GM21825 (cell line): ENCODE data around the gene NUCKS1.

ENCODE experiments used
- ATAC-seq: cut with Tn5 transposase; IDR thresholded peaks from one replicate; pipeline ENCODE4 v1.9.1; 2021; ENCODE audit warnings: mild to moderate bottlenecking, moderate library complexity; ENCODE audit not compliant: unreplicated experiment

Gene NUCKS1

DNA sequence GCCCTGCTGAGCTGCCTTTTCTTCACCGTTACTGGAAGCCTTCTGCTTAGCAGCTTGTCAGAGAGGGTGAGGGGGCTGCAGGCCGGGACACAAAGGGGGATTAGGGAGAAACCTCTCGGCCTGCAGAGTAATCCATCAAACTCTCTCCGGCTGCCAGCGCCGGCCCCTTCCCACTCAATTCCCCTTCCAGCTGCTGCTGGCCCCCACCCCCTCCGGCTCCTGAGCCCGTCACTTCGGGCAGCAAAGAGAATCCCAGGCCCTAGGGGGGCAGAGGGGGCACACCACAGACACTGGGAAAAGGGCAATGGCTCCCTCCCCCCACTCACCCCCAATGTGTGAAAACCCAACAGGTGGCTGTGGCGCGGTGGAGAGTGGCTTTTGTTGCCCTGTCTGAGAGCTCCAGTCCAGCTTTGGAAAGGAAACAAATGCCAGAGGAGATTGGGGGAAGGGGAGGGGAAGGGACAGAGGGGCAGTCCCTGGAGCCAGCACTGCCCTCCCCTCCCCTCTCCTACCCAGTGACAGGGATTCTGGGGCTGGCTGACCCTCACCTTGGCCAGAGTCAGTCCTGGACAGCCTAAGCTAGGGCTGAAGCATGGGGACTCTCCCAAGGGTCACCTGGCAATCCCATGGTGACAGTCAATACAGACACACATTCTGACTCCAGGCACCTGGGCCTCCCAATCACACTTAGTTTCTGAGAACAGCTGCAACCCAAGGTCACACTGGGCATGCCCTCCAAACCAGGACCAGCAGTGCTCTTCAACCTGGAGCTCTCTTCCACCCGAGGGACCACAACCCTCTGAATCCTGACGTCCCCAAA lies 79.2 kb downstream of the NUCKS1 start:
- no peak for ATAC-seq

DNA sequence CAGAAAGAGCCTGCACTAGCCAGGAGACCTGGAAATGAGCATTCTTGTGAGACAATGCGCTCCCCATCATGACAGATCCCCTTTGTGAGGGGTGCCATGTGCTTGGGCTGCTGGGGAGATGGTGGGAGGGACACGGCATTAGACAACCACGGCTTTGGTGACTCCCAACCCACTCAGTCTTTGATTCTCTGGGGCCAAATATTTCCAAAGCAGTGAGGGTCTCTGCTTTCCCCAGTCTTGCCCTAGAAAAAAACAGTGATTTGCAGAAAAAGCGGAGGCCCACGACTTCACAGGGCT lies 79.9 kb downstream of the NUCKS1 start:
- ATAC-seq, result no peak

DNA sequence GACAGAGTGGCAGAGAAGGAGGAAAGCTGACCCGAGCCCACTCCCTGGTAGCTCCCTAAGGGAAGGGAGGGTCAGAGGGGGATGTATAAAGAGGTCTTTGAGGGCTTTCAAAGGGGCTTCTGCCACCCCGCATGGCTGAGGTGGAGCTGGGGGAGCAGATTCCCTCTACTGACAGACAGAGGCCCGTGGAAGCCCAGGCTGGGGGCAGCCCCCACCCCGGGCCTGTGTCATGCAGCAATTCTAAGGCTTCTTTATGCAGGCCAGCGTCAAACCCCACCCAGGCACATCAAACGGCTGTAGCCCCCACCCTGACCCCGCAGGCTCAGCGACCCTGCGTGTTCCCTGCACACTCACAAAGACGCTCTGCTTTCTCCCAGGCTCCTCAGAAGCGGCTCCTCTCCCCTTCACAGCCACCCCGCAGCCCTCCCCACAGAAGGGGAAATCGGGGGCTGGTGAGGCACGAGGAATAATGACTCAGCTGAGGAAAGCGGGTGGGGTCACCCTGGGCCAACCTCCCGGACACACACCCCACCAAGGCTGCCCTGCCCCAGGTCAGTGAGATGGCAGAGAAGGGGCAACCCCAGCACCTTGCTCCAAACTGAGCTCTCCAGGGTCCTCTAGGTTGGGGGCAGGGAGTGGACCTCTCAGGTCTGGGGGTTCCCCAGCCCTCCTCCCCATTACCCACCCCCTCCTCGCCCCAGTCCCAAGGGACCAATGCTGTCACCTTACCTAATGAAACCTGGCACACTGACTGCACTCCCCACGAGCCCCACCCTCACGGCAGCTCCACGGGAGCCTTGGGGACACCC lies 80.4 kb downstream of the NUCKS1 start:
- peak; percentile 36 for ATAC-seq

DNA sequence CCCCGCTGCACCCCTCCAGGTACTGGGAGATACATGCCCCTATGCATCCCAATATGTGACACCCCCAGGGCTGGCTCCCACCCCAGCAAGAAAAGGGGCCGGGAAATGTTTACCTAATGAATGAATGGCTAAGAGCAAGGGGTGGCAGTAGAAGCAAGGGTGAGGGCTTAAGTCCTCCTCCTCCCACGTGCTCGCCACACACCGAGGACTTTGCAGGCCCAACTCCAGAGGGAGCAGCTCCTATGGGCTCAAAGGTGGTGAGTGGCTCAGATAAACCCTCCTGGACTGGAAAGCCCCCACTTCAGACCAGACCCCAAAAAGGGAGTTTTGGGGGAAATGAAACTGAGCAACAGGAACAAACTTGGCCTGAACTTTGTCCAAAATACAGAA lies 81.0 kb downstream of the NUCKS1 start:
- ATAC-seq, result peak; percentile 24

DNA sequence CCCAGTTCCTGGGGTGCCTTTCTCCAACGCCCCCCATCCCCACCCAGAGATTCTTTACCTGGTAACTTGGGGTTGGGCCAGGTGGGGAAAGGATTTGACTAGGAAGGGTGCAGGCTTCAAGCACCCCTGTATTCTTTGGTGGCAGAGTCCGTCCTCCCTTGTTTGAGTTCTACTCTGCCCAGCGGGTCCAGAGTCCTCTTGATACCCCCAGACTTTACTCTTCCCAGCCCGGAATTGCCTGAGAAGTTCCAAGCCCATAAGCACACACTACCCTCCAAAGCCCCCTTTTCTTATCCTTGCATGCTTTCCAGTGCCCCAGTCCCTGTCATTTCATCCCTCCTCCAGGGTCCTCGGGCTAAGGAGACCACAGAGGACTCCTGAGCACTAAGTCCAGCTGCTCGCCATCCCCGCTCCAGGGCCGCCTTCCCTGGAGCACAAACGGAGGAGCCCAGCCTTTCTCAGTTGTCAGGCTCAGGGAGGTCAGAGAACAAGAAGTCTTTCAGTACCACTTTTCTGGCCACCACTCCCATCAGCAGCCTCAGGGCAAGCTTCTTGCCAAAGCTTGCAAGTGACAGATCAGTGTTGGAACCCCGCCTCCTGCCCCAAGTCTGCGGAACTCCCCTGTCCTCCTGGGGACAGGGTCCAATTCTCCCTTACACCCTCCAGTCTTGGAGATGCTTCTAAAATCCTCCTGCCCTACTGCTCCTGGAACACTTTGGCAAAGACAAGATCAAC lies 81.9 kb downstream of the NUCKS1 start:
- no peak for ATAC-seq

DNA sequence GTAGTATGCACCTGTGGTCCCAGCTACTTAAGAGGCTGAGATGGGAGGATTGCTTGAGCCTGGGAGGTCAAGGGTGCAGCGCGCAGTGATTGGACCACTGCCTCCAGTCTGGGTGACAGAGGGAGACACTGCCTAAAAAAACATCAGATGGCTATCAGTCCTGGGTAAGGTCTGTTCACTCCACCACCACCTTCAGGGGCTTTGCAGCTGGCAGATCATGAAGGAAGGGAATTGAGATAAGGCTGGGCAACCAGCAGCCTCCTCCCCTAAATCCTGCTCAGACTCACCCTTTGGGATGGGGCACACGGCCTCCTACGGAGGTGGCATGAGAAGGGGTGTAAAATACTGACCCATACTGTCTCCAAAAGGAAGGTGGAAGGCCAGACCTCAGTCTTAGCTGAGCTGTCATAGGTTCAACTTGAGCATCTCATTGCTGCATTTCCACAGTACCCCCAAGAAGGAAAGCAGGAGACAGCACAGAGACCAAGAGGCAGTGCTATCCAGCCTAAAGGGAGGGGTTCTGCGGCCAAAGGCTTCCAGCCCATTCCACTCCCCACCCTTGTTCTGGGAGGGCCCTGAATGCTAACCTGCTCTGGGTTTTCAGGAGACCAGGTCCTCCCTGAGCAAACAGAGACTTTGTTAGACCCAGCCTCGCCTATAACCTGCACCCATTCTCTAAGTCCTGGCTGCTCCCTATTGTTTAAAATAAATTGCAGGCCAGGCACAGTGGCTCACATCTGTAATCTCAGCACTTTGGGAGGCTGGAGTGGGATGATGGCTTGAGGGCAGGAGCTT lies 83.4 kb downstream of the NUCKS1 start:
- ATAC-seq, result no peak

DNA sequence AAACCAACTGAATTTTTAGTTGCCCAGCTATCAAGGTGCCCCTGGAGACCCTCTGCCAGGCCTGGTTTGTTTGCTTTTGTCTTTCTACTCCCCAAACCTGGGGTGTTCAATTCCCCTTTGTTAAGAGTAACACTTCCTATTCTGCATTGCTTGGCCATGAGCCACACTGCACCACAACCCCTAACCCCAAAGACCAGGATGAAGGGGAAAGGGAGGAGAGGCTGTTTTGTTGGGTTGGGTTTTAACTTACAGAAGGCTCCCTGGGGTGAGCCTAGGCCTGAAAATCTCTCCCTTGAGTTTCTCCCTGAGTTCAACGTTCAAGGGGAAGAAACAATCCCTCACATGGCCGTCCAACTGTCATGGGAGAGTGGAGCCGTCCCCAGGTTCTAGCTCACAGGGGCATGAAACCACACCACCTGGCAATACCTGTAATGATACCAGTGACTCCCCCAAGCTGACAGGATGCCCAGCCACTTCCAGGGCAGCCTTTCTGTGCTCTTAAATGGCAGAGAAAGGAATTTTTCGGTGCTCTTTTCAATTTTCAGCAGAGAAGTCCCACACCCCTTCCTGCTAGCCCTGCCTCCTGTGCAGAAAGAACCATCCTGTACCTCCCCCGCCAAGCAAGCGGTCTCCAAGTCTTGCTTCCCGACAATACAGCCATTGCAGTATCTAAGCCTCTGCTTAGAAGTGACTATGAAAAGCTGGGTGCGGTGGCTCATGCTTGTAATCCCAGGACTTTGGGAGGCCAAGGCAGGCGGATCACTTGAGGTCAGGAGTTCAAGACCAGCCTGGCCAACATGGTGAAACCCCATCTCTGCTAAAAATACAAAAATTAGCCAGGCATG lies 84.6 kb downstream of the NUCKS1 start:
- ATAC-seq, result no peak

DNA sequence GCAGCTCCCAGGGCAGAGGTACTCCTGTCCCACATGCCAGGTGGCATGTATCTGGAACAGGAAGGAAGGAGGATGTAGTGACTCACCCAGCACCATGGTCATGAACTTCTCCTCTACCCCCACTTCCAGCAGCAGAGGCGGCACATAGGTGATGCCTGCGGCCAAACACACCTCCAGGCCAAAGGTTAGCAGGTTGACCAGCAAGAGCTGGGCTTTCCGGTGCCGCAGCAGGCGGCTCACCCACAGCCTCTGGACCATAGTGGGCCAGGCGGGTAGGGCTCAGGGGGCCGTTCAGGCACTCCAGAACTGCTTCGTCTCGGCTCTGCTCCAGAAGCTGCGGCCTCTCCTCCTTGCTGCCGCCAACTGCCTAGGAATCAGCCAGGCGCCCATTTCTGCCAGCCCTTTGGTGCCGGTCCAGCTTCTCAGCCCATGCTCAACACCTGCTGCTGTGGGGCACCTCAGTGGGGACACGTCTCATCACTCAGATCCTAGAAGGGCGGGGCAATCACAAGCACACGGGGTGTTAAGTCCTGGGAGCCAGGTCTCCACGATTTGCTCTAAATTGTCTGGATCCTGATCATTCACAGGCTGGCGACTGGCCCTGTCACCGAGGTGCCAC lies 85.5 kb downstream of the NUCKS1 start:
- no peak for ATAC-seq

DNA sequence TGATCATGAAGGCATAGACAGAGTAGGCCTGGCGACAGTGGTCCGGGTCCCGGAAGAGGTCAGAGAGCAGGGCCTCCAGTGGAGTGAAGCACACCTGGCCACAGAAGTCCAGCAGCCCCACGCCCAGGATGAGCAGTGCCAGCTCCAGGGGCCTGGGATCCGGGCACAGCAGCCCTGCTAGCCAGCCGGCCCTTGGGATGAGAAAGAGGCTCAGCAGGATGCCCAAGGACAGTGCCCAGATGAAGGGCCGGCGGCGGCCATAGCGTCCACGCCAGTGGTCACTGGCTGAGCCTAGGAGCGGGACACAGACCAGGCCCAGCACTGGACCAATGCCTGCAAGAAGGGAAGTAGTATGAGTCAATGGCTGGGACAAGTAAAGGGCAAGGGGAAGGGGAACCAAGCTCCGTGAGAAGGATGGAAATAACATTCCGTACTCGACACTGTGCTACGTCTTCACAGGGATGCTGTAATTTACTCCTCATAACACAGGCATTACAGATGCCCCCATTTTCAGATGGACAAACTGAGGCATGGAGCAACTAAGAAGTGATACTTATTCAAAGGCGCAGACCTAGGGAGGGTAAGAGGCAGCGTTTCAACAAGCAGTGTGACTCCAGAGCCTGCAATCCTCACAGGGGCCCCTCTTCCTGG lies 86.6 kb downstream of the NUCKS1 start:
- ATAC-seq, result no peak
